HG03558 (cell line): ENCODE measurements around the gene HS6ST2.

Experiments used
- ATAC-seq: cut with Tn5 transposase; IDR thresholded peaks from one replicate; pipeline ENCODE4 v1.9.1; 2021; ENCODE audit warnings: moderate number of reproducible peaks; ENCODE audit not compliant: unreplicated experiment; ENCODE audit errors: extremely low read depth

The HS6ST2 gene

DNA sequence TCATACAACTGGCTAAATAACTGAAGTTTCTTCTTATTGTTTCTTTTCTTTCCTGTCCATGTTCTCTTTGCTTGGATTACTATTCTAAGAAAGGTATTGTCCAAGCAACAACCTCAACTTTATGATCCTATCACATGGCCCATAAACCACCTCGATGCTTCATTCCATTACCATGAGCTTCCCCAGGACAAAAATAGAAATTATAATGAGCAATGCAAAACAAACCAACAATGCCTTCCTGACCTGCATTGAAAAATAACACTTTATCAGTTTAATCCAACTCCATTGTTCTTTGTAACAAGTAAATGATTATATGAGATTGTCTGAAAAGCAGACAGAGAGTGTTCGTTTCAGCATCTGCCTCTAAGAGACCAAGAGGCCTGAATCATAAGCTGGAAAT lies 148.8 kb downstream of the HS6ST2 start:
- ATAC-seq: no peak

DNA sequence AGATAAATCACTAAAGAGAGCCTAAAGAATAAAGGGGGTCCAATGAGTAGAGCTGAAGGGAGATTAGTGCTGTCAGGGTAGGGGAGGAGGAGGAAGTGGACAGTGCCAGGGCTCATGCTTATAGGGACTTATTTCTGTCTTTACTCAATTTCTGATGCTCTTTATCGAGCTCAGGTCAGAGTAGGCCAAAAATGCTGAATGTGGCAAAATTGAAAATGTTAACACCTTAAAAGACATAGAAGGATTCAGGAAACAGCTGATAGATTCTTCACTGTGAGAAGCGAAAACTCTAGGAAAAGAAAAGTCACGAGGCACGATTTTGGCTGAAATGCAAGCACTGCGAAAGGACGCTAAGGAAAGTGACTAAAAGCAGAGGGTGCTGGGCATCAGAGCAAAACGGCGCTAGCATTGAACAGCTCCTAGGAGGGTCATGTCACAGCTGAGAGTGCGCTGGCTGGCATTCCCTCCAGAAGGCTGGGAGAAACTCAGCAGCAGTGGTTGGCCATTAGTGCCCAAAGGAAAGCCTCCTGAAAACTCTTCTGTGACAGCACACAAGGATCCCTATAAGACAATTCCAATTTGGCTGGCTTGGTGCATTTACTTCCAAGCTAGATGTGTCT lies 150.9 kb downstream of the HS6ST2 start:
- ATAC-seq: no peak

DNA sequence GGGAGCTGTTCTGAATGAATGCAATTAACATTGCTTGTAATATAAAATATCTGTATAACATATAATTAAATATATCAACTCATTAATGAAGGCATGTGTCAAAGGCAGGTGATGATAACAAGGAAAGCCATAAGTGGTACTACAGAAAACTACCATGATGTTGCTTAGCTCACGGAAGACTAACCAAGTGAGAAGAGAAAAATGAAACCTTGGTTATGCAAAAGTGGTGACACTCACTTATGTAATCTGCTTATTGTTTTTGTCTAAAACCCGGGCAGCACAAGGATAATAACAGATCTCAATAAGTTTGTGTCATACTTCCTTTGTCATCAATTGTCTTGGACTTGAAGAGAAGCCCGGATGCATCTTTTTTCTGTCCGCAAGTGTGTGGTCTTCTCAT lies 156.4 kb downstream of the HS6ST2 start:
- no peak for ATAC-seq

DNA sequence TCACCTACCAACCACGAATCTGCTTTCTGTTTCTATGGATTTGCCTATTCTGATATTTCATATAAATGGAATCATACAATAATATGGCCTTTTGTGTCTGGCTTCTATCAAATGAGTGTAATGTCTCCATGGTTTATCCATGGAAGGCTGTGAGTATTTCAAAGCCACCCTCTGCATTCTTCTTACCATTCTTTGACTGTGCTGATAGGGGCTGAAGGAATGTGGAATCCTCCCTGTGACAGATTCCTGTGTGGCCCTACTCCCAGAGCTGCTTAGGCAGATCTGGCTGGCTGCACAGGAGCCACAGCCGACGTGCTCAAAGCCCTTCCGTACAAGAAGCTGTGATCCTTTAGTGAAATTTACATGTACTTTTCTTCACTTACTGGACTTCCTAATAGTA lies 163.2 kb downstream of the HS6ST2 start:
- no peak for ATAC-seq

DNA sequence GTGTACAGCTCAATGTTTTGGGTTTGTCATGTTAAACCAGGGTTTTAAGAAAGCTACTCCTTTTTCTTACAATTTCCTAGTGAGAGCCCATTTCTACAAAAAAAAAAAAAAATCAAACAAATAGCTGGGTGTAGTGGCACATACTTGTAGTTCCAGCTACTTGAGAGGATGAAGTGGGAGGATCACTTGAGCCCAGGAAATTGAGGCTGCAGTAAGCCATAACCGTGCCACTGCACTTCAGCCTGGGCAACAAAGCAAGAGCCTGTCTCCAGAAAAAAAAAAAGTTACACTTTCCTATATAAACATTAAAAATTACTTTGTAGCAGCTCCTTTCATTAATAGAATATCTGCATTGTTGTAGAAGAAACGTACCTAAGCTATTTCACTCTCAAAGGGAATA lies 166.7 kb downstream of the HS6ST2 start:
- ATAC-seq: no peak

DNA sequence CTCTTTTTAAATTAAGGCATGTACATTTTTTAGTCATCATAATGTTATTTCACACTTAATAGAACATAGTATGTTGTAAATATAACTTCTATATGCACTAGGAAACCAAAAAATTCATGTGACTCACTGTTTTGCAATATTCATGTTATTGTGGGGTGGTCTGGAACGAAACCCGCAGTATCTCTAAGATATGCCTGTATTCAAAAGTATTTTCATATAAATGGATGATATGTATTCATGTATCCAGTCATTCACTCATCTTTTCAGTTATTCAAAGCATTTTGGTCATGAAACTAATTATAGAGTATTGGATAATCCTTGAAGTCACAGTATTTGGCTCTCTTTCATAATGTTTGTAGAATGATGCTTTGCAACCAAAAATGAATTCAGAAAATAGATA lies 168.1 kb downstream of the HS6ST2 start:
- no peak for ATAC-seq

DNA sequence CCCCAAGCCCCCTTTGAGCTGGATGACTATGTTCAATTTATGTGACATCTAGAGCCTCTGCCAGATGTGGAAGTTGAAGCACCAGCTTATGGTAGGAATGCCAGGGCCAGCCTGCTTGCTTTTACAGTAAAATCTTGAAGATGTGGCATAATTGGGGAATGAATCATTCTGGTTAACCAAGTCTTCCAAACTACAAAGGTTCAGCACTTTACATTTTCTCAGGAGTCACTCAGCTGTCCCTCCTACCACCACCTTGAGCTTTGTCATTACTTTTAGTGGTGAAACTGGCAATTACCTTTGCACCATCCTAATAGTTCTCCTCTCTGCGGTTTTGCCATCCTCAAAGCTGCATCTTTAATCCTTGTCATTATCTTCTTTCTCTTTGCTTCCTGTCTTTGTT lies 172.2 kb downstream of the HS6ST2 start:
- ATAC-seq: no peak

DNA sequence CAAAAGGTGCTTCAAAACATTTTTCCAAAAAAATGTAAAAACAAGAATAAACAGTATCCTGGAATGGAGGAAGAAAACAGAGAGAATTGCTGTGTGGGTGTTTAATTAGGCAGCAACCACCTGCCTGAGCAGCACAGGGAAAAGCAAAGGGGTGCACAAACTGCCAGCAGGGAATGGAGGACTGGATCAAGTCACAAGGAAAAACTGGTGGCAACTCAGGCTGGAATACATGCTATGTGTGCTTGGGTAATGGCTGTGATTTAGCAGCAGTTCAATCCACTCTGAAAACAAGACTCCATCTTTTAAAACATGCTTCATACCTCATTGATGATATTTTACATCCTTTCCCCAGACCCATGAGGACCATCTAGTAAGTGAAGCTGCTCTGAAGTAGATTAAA lies 179.5 kb downstream of the HS6ST2 start:
- ATAC-seq: no peak

DNA sequence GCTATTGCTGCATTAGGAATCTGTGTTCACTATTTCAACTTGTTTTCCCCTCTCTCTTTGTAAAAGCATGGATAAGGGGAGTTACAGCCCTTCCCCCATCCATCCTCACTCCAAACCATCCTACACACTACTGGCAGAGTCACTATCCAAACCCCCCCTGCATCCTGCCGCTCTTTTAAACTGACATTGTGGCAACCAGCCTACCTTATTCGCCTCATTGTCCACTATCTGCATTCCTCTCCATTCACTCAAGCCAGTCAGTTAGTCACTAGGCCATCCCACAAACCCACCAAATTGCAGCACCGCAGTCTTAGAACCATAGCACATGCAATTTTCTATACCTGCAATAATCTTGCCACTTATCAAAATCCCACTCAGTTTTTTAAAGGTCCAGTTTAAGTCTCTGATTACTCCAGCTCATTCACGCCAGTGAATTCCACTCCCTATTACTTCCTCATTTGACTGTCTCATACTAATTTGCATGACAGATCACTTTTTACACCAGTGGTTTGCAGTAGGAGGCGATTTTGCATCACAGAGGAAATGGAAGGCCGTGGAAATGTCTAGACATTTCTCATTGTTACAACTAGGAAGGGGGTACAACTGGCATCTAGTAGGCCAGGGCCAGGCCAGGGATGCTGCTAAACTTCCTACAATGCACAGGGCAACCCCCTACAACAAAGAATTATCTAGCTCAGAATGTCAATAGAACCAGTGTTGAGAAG lies 181.8 kb downstream of the HS6ST2 start:
- no peak for ATAC-seq

DNA sequence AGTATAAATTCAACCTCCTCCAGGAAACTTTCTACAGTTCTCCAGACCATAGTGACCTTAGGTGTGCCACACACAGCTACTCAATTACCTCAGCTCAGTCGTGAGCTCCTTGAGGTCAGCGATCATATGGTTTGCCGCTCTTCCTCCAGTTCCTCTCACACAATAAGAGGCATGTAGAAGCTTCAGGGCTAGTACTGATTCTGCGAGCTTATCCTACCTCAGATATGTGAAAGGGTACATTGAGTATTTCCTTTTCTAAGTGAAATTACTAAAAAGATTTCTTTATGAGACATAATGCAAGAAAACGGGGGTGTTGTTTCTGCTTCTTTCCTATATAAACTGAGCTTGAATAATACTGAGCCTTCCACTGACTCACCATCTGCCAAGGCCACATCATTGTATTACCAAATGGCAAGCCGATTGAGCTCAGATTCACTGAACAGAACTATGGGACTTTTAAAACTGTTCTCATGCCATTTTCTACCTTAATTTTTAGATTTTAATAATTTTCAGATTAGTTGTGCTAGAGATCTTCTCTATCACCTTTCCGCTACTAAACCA lies 183.1 kb downstream of the HS6ST2 start:
- ATAC-seq: no peak

DNA sequence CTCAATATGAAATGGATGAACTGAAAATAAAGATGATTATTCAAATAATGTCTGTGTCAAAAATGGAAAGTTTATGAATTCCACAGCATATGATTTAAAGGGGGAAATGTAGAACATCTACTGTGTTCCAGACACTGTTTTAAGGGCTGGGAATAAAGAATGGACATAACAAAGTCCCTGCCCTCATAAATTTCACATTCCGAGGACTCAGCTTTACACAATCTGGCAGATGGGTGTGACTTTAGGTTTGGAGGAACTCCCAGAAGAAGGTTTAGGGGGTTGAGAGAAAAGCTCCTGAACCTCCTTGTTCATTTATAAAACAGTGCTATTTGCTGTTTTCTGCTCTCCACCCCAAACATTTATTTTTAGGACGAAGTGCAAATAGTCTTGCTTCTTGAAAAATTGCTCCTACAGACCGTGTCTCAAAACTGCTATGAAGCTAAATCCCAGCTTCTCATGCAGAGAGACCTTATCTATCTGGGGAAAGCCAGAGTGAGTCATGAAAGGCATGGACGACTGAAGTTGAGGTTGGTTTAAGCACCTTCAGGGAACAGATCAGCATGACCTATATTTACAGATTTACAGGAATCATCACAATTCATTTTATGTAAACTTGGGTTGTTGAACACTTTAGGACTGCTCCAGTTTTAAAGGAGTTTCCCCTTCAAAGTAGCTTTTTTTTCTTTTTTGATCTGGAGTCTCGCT lies 184.3 kb downstream of the HS6ST2 start:
- no peak for ATAC-seq

DNA sequence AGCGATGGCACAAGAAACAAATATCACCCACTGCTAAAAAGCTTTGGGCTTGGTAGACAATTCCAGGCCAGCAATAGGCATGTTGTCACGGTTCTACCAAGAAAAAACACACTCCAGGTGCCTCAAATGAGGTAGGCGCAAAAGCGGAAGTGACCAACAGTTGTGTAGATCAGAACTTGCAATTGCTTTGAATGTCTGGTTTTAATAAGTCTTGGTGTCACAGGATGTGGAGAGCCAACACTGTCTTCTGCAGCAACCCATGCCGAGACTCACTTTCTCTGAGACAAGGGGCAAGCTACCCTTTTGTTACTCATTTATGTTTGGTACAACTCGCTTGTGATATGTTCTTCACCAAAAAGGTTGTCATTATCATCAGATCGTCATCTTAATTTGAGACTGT lies 188.8 kb downstream of the HS6ST2 start:
- no peak for ATAC-seq

DNA sequence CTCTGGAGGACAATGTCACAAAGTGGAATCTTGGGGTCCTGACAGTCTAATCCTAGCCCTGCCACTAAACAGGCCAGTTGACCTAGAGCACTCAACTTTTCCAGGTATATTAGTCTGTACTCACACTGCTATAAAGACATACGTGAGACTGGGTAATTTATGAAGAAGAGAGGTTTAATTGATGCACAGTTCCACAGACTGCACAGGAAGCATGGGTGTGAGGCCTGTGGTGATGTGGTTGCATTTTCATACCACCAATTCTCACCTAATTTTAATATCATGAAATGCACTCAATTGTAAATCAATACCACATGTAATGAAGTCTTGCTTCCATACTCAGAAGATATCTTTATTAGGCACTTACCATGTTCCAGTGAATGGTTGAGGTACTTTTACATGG lies 192.0 kb downstream of the HS6ST2 start:
- ATAC-seq: no peak

DNA sequence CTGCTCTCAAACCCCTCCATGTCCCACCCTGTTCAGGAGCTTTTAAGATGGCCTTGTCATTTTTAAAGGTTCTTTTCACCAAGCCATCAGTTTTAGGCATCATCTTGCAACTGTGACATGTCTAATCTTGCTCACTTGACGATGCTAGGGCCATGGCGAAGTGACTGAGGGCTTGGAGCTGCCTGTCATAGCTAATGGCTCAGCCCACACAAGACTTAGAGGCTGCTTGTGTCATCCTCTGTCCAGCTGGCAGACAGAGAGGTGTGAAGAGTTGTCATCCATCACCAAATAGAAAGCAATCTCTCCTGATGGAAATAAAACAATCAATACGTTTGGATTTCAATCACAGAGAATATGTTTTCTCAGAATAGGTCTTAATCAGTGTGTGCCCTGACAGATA lies 194.9 kb downstream of the HS6ST2 start:
- ATAC-seq: no peak

DNA sequence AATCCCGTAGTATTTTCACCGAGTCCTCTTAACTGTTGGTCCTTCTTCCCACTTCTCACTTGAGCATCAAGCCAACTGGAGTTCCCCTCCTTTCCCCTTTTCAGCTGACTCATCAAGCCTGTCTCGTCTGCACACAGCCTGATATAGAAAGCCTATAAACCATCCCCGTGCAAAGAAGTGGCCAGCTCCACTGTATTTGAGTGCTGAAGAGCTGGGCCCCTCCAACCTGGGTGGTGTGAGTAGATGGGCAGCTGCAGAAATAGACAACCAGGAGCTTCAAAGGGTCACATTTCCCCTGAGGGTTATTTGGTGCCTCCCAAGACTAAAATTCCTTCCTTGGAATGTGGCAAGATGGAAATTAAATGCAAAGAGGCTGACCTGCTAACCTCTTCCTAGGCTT lies 199.7 kb downstream of the HS6ST2 start:
- no peak for ATAC-seq

DNA sequence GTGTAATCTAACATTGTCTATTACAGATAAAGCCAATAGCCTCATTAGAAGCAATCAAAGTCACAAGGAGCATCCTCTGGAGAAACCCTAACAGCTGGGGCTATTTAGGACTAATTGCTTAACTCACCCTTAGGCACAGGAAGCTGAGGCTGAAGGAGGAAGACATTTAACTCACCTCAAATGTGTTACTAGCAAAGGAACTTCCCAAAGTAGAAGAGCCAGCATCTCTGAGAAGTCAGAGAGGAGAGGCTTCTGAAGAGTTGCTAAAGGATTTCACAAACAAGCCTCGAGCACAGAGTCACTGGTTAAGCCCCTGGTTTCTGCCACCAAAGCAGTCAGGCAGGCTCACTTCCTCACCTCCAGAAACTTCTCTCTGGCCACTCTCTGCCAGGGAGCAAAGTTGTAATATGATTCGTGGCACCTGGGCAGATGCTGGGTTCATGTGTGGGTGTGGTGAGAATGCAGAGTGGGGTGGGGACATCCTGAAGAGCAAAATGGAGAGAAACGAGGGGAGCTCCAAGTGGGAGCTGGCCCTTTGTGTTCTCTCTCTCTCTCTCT lies 201.3 kb downstream of the HS6ST2 start:
- ATAC-seq: no peak

DNA sequence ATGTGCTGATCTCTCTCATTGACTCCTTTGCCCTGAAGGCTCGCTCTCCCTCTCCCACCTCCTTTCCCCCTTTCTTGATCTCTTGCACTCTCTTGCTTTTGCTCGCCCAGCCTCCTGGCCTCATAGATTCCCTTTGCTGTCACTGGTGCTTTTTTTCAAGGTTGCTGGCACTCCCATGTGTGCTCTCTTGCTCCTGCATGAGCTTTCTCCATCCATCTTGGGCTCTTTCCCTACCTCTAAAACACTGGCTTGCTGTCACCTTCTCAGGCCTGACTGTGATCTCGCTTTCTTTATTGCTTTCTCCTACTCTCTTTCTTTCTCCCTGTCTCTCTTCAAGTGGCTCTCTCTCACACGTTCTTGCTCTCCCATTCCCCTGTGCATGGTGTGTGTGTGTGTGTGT lies 202.0 kb downstream of the HS6ST2 start:
- no peak for ATAC-seq

DNA sequence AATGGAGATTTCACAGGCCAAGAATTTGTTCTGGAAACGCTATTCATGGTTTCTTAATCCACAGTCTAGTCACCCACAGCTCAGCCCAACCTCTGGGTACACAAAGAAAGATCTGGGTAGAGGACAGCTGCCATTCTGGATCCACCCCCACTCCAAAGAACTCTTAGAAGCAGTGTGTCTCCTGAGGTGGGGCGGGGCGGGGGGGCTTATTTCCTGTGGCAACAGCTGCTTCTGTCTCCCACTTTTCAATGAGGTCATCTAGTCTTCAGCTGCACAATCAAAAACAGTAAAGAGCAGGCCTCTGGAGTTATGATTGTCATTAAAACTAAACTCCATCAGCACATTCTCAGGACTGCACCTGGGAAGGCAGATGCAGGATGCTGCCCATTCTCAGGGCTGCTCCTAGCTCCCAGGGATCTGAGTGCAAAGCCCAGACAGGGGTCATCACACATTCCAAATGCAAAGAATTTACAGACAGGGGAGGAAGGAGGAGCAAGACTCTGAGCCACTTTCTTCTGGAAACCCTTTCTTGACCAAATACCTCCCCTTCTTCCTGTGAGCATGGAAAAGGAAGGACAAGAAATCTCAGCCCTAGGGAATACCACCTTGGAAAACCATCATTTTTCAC lies 207.3 kb downstream of the HS6ST2 start:
- no peak for ATAC-seq

DNA sequence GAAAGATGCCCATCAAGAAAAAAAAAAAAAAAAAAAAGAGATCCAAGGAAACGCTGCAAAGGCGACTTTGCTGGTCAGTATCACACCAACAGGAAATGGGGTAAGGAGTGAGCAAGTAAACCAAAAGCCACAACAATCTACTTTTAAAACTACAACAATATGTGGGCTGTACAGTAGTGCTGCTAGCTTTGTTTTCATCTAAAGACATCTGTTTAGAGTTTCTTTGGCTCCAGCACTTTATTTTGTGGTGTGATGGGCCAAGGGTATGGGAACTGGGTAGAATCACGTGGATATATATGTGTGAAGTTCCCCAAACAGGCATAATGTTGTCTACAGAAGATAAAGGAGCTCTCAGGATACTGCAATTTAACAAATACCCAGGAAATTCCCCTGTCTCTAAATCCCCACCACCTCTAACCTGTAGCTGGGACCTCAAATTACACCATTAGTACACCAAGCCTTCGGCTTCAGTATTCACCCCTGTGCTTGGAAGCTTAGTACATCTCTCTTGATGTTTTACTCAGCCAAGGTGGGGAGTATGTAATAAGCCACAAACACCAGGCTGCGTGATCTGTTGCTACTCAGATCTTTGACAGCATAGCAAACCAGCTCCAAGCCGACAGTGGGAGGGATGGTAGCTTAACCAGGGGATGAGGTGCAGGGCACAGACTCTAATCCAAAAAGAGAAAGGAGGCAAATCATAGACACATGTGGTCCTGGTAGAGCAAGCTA lies 207.9 kb downstream of the HS6ST2 start:
- ATAC-seq: no peak

DNA sequence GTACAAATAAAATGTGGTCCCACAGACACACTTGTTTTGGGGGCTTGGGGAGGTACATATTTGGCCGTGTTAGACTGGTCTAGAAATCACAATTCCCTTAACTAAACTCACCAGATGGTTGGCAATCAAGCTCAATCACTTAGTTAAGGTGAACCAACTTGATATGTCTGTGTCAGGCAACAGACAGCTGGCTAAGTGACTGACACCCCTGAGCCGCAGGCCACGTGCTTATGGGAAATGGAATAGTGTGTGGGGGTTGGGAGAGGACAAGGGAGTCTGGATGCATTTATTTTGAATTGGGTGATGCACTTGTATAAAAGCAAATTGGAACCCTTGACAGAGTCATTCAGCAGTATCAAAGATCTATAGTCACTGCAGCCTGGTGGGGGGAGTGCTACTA lies 209.0 kb downstream of the HS6ST2 start:
- no peak for ATAC-seq
